Measurements from ENCODE around the gene FAM107B.

DNA sequence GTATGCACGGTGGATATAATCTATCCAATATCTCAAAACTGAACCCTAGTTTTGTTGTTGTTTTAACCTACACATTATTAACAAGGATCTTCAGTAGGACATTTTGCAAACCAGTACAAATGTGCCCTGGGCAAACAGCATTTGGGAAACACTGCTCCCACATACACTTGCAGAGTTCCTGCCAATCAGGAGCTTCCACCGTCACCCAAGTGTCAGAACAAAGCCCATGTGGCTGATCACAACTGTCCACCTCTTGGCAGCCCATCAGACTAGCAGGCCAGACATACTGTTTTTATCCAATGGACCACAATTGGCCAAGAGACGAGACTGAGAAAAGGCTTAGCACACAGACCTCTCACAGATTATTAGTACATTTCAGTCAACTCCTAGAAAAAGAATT lies 200.4 kb downstream of the FAM107B start:
- no peak for TF ChIP-seq POLR2A (IDR thresholded peaks at IDR 0.05; ENCODE audit: low read depth, low read length)
- TF ChIP-seq CTCF (IDR thresholded peaks at IDR 0.05; ENCODE audit: extremely low read depth in 1 of 2, insufficient read depth in 1 of 2, low read depth in 1 of 2, low read length in 2 of 2) = no peak

Measured in endothelial cell of umbilical vein (primary cell).